Occipital lobe (tissue), 2 donors: ENCODE data around the gene MLANA. TPM values are rescaled to one million over a fixed set of nuclear protein-coding genes. Genes with fewer than 3 reads are reported as not detected.

Experiments
- DNase-seq: peaks from one replicate; lab custom pipeline; 2025; lab: John Stamatoyannopoulos, UW
- total RNA-seq: library from RNA; depleted of rRNA; stranded (reverse); fragments of >200 nt; gene quantifications from one replicate; pipeline ENCODE4 v1.2.3, GENCODE V29; 2014

MLANA gene
- total RNA-seq, 1 donor from 2014 or later = not detected

GRCh38 chr9:5899292-5899691, 8.6 kb downstream of the MLANA start:
- no peak for DNase-seq

- DNase-seq = no peak
These were observed 9.9 kb downstream of the MLANA start for GRCh38 chr9:5900622-5901021.

- DNase-seq = no peak
These were observed 11.7 kb downstream of the MLANA start for GRCh38 chr9:5902377-5902776.

- no peak for DNase-seq
These were observed 18.2 kb downstream of the MLANA start for GRCh38 chr9:5908918-5909317.

- DNase-seq = no peak
These were observed 19.3 kb downstream of the MLANA start for GRCh38 chr9:5909976-5910375.

GRCh38 chr9:5910413-5911057, 19.8 kb downstream of the MLANA start:
- DNase-seq = no peak

- DNase-seq = no peak
These were observed 24.7 kb downstream of the MLANA start for GRCh38 chr9:5915438-5915837.

GRCh38 chr9:5917273-5917672, 26.6 kb downstream of the MLANA start:
- DNase-seq = no peak

- no peak for DNase-seq
These were observed 27.2 kb downstream of the MLANA start for GRCh38 chr9:5917888-5918287.

GRCh38 chr9:5918460-5918859, 27.8 kb downstream of the MLANA start:
- no peak for DNase-seq

GRCh38 chr9:5920860-5921328, 30.2 kb downstream of the MLANA start:
- DNase-seq = no peak

- no peak for DNase-seq
These were observed 31.5 kb downstream of the MLANA start for GRCh38 chr9:5922192-5922591.

- DNase-seq = no peak
These were observed 41.0 kb downstream of the MLANA start for GRCh38 chr9:5931657-5932056.

GRCh38 chr9:5938449-5938848, 47.8 kb downstream of the MLANA start:
- no peak for DNase-seq

- DNase-seq = no peak
These were observed 48.8 kb downstream of the MLANA start for GRCh38 chr9:5939530-5939929.

- DNase-seq = no peak
These were observed 50.5 kb downstream of the MLANA start for GRCh38 chr9:5941214-5941613.

GRCh38 chr9:5945112-5945511, 54.4 kb downstream of the MLANA start:
- no peak for DNase-seq

GRCh38 chr9:5947912-5948311, 57.2 kb downstream of the MLANA start:
- no peak for DNase-seq

- no peak for DNase-seq
These were observed 58.5 kb downstream of the MLANA start for GRCh38 chr9:5949103-5949699.

GRCh38 chr9:5950261-5950660, 59.6 kb downstream of the MLANA start:
- DNase-seq = no peak

GRCh38 chr9:5951686-5952211, 61.1 kb downstream of the MLANA start:
- DNase-seq = no peak

GRCh38 chr9:5953743-5954707, 63.3 kb downstream of the MLANA start:
- DNase-seq = no peak
